HEK293 (cell line): Measurements from ENCODE around the gene CIPC.

Experiments used
- CTCF ChIA-PET: fragments of 350-600 bp; formaldehyde crosslinking; extraction: SDS; loops from one replicate; lab custom pipeline; 2021; ENCODE audit warnings: antibody characterized with exemption; lab: Yijun Ruan, JAX
- POLR2A ChIA-PET: fragments of 300-600 bp; formaldehyde crosslinking; extraction: SDS; loops from one replicate; lab custom pipeline; 2020; ENCODE audit warnings: antibody characterized with exemption, inconsistent platforms; lab: Yijun Ruan, JAX
- H3K27ac ChIP-seq: fragments of 200-500 bp; sonication (Bioruptor generic); 2 replicates; pipeline ENCODE4 v1.5.1; 2014; ENCODE audit warnings: low read depth, low read length, control low read depth, inconsistent platforms; ENCODE audit errors: extremely low read depth
- H3K36me3 ChIP-seq, 2 experiments: fragments of 200-500 bp in 1 of 2; sonication (Bioruptor generic) in 1 of 2; 1 replicate in 1 of 2; 2 replicates in 1 of 2; pipeline ENCODE4 v1.5.1; 2014 to 2017; ENCODE audit warnings: inconsistent platforms in 2 of 2, low read length in 2 of 2; ENCODE audit not compliant: control insufficient read depth in 2 of 2, insufficient read depth in 1 of 2
- H3K4me1 ChIP-seq: fragments of 200-500 bp; sonication (Bioruptor generic); 2 replicates; pipeline ENCODE4 v1.5.1; 2014; ENCODE audit warnings: mild to moderate bottlenecking, low read length, inconsistent platforms; ENCODE audit not compliant: control insufficient read depth, insufficient read depth
- H3K4me3 ChIP-seq: 2 replicates; pipeline ENCODE4 v1.5.1; 2011; ENCODE audit warnings: low read depth, mild to moderate bottlenecking, control low read depth, low read length, moderate library complexity
- H3K9me3 ChIP-seq: fragments of 200-500 bp; sonication (Bioruptor generic); 2 replicates; pipeline ENCODE4 v1.5.1; 2014; ENCODE audit warnings: low read depth, low read length, inconsistent platforms; ENCODE audit not compliant: control insufficient read depth, insufficient read depth
- GLI2 ChIP-seq: fragments of 450-650 bp; formaldehyde crosslinking; IDR thresholded peaks from 2 replicates; pipeline ENCODE4; 2017; ENCODE audit warnings: missing biosample characterization, missing genetic modification characterization, low read depth, borderline replicate concordance
- PRDM10 ChIP-seq: fragments of 450-650 bp; formaldehyde crosslinking; IDR thresholded peaks from 2 replicates; pipeline ENCODE4 v1.5.1; 2016; ENCODE audit warnings: missing biosample characterization, missing genetic modification characterization
- RBAK ChIP-seq: fragments of 450-650 bp; formaldehyde crosslinking; IDR thresholded peaks from 2 replicates; pipeline ENCODE4 v1.5.1; 2016; ENCODE audit warnings: missing biosample characterization, missing genetic modification characterization
- REST ChIP-seq: fragments of 450-650 bp; formaldehyde crosslinking; IDR thresholded peaks from 2 replicates; pipeline ENCODE4 v1.5.1; 2016; ENCODE audit warnings: missing biosample characterization, missing genetic modification characterization
- ZBTB1 ChIP-seq: fragments of 450-650 bp; formaldehyde crosslinking; IDR thresholded peaks from 2 replicates; pipeline ENCODE4 v1.5.1; 2016; ENCODE audit warnings: missing biosample characterization, missing genetic modification characterization
- ZBTB17 ChIP-seq: fragments of 450-650 bp; formaldehyde crosslinking; IDR thresholded peaks from 2 replicates; pipeline ENCODE4 v1.5.1; 2016; ENCODE audit warnings: missing biosample characterization, missing genetic modification characterization
- ZBTB49 ChIP-seq: fragments of 450-650 bp; formaldehyde crosslinking; IDR thresholded peaks from 2 replicates; pipeline ENCODE4 v1.5.1; 2016; ENCODE audit warnings: missing biosample characterization, missing genetic modification characterization, low read depth
- ZFHX2 ChIP-seq: fragments of 450-650 bp; formaldehyde crosslinking; conservative IDR thresholded peaks from 2 replicates; pipeline ENCODE4 v1.5.1; 2016; ENCODE audit warnings: missing biosample characterization, missing genetic modification characterization
- ZNF121 ChIP-seq: fragments of 450-650 bp; formaldehyde crosslinking; IDR thresholded peaks from 2 replicates; pipeline ENCODE4 v1.5.1; 2016; ENCODE audit warnings: missing biosample characterization, missing genetic modification characterization
- ZNF248 ChIP-seq: fragments of 450-650 bp; formaldehyde crosslinking; IDR thresholded peaks from 2 replicates; pipeline ENCODE4 v1.5.1; 2017; ENCODE audit warnings: missing biosample characterization, missing genetic modification characterization
- ZNF274 ChIP-seq, 2 experiments: fragments of 200-500 bp in 1 of 2; fragments of 450-650 bp in 1 of 2; sonication (Bioruptor generic) in 1 of 2; formaldehyde crosslinking in 1 of 2; IDR thresholded peaks; 2 replicates each; pipeline versions ENCODE4 v1.5.1 to v1.6.1; 2014 to 2016; ENCODE audit warnings: borderline replicate concordance in 1 of 2, inconsistent platforms in 1 of 2, low read length in 1 of 2, missing biosample characterization in 1 of 2, missing genetic modification characterization in 1 of 2
- ZNF366 ChIP-seq: fragments of 450-650 bp; formaldehyde crosslinking; conservative IDR thresholded peaks from 2 replicates; pipeline ENCODE4 v1.5.1; 2016; ENCODE audit warnings: missing biosample characterization, missing genetic modification characterization
- ZNF394 ChIP-seq: fragments of 450-650 bp; formaldehyde crosslinking; IDR thresholded peaks from 2 replicates; pipeline ENCODE4 v1.5.1; 2016; ENCODE audit warnings: missing biosample characterization, missing genetic modification characterization, mild to moderate bottlenecking, moderate library complexity, borderline replicate concordance
- ZNF501 ChIP-seq: fragments of 450-650 bp; formaldehyde crosslinking; IDR thresholded peaks from 2 replicates; pipeline ENCODE4 v1.5.1; 2016; ENCODE audit warnings: missing biosample characterization, missing genetic modification characterization
- ZNF560 ChIP-seq: fragments of 450-650 bp; formaldehyde crosslinking; IDR thresholded peaks from 2 replicates; pipeline ENCODE4 v1.5.1; 2017; ENCODE audit warnings: missing biosample characterization, missing genetic modification characterization, borderline replicate concordance
- ZNF561 ChIP-seq: fragments of 450-650 bp; IDR thresholded peaks from 2 replicates; pipeline ENCODE4 v1.5.1; 2018; ENCODE audit warnings: missing biosample characterization, missing genetic modification characterization, borderline replicate concordance
- ZNF585B ChIP-seq: fragments of 450-650 bp; formaldehyde crosslinking; IDR thresholded peaks from 2 replicates; pipeline ENCODE4 v1.5.1; 2016; ENCODE audit warnings: missing biosample characterization, missing genetic modification characterization

Gene CIPC

GRCh38 chr14:77126461-77126990 lies 28.5 kb downstream of the CIPC start:
- no peaks in the 10 kb centered on the region for H3K9me3 ChIP-seq
- H3K4me1 ChIP-seq = no peaks in the 10 kb centered on the region; the same call in 1 of the 2 replicates
- no peak overlapping the region for H3K27ac ChIP-seq
- no peak overlapping the region for H3K4me3 ChIP-seq
- POLR2A ChIA-PET = no interaction called here
- H3K36me3 ChIP-seq = peaks cover 0 to under 1% of the 10 kb centered on the region in 2 experiments; a peak in 1 of 3 replicates
- no peak for TF ChIP-seq ZNF248
- no peak for TF ChIP-seq ZNF561 (tag by site-specific recombination)
- no peak for TF ChIP-seq ZNF121
- TF ChIP-seq ZNF560 (tag by site-specific recombination) = no peak
- TF ChIP-seq RBAK (tag by site-specific recombination) = no peak
- TF ChIP-seq GLI2 (tag by site-specific recombination) = no peak
- TF ChIP-seq ZNF366 (tag by site-specific recombination) = no peak
- no peak for TF ChIP-seq ZNF501
- TF ChIP-seq ZNF274 (IDR thresholded peaks at IDR 0.05; ENCODE audit: low read length) = no peak
- TF ChIP-seq ZNF274 (tag by site-specific recombination; IDR thresholded peaks at IDR 0.05; ENCODE audit: borderline replicate concordance) = no peak
- TF ChIP-seq ZNF585B = no peak
- TF ChIP-seq ZFHX2 (tag by site-specific recombination) = no peak
- TF ChIP-seq ZBTB1 (tag by site-specific recombination) = no peak
- CTCF ChIA-PET = interaction anchor here (0.7 to 1.6 kb wide), 8 partner anchors 13 to 258 kb away, joined by 3 to 4 read pairs (median 3); no protein-coding TSS in a partner anchor

- ChIA-PET POLR2A (no interaction called here), CTCF (interaction anchor here (0.5 to 1.6 kb wide), 3 partner anchors 23 to 278 kb away, joined by 3 to 7 read pairs (median 3); no protein-coding TSS in a partner anchor)
- TF ChIP-seq PRDM10 (tag by site-specific recombination) (peak; percentile 76), ZNF394 (tag by site-specific recombination) (peak; percentile 55; the same call in 1 of the 2 replicates), REST (tag by site-specific recombination) (no peak), ZBTB17 (no peak), ZBTB49 (tag by site-specific recombination) (no peak)
- H3K27ac ChIP-seq = no peak overlapping the region
- no peaks in the 10 kb centered on the region for H3K9me3 ChIP-seq
- no peaks in the 10 kb centered on the region for H3K36me3 ChIP-seq
- H3K4me1 ChIP-seq = no peaks in the 10 kb centered on the region; the same call in 1 of the 2 replicates
- H3K4me3 ChIP-seq = no peak overlapping the region
These were observed 30.4 kb downstream of the CIPC start for GRCh38 chr14:77128414-77128891.
